ENCODE data around the gene HACE1.
"Not testable (repeated sequence)": the region's sequence is repeated elsewhere in the genome, so short reads cannot be mapped to it uniquely, and the experiment has no call there.

The HACE1 gene

GRCh38 chr6:104820820-104821219, 38.9 kb downstream of the HACE1 start:
- not testable (repeated sequence) for DNase-seq

- no peak for DNase-seq
These were observed 43.6 kb downstream of the HACE1 start for GRCh38 chr6:104816125-104816524.

GRCh38 chr6:104814743-104815142, 45.0 kb downstream of the HACE1 start:
- no peak for DNase-seq

- no peak for DNase-seq
These were observed 46.2 kb downstream of the HACE1 start for GRCh38 chr6:104813552-104813951.

GRCh38 chr6:104809116-104809515, 50.6 kb downstream of the HACE1 start:
- no peak for DNase-seq

- DNase-seq = not testable (repeated sequence)
These were observed 54.4 kb downstream of the HACE1 start for GRCh38 chr6:104805335-104805734.

GRCh38 chr6:104799134-104799657, 60.5 kb downstream of the HACE1 start:
- no peak for DNase-seq

GRCh38 chr6:104796031-104796785, 63.5 kb downstream of the HACE1 start:
- DNase-seq = no peak

GRCh38 chr6:104795363-104795762, 64.4 kb downstream of the HACE1 start:
- no peak for DNase-seq

GRCh38 chr6:104789770-104790190, 69.9 kb downstream of the HACE1 start:
- DNase-seq = peak; percentile 17

- DNase-seq = no peak
These were observed 71.3 kb downstream of the HACE1 start for GRCh38 chr6:104788400-104788799.

GRCh38 chr6:104787305-104787704, 72.4 kb downstream of the HACE1 start:
- no peak for DNase-seq

GRCh38 chr6:104784884-104785283, 74.8 kb downstream of the HACE1 start:
- DNase-seq = no peak

GRCh38 chr6:104771258-104771832, 88.4 kb downstream of the HACE1 start:
- DNase-seq = peak; percentile 35

GRCh38 chr6:104768906-104769305, 90.8 kb downstream of the HACE1 start:
- DNase-seq = no peak

- DNase-seq = no peak
These were observed 93.1 kb downstream of the HACE1 start for GRCh38 chr6:104766595-104766994.

GRCh38 chr6:104754788-104755409, 104.8 kb downstream of the HACE1 start:
- no peak for DNase-seq

- DNase-seq = no peak
These were observed 106.5 kb downstream of the HACE1 start for GRCh38 chr6:104753251-104753650.

GRCh38 chr6:104750449-104750848, 109.3 kb downstream of the HACE1 start:
- DNase-seq = no peak

GRCh38 chr6:104739124-104739523, 120.6 kb downstream of the HACE1 start:
- not testable (repeated sequence) for DNase-seq

GRCh38 chr6:104737567-104737966, 122.2 kb downstream of the HACE1 start:
- not testable (repeated sequence) for DNase-seq

- DNase-seq = no peak
These were observed 123.2 kb downstream of the HACE1 start for GRCh38 chr6:104736545-104736944.

GRCh38 chr6:104730450-104730849, 129.3 kb downstream of the HACE1 start:
- no peak for DNase-seq

GRCh38 chr6:104729433-104729832, 130.3 kb downstream of the HACE1 start:
- no peak for DNase-seq
